HepG2 (cell line): ENCODE measurements around the gene EGFL8. TPM values are rescaled to one million over a fixed set of nuclear protein-coding genes. Genes with fewer than 3 reads are reported as not detected.
"Not testable (repeated sequence)": the region's sequence is repeated elsewhere in the genome, so short reads cannot be mapped to it uniquely, and the experiment has no call there.

Experiments used
- ATAC-seq: fragments of 200-7000 bp; cut with Tn5 transposase; 3 replicates; pipeline ENCODE4 v1.9.1; 2020; ENCODE audit warnings: mild to moderate bottlenecking, moderate library complexity
- BruUV-seq: library from RNA; stranded (reverse); fragments of 400-500 nt; replicated peaks from 2 replicates; lab custom pipeline; 2021; lab: Mats Ljungman, UMichigan
- CTCF ChIA-PET: fragments of 300-600 bp; formaldehyde crosslinking; extraction: SDS; loops from one replicate; lab custom pipeline; 2021; ENCODE audit warnings: low total read pairs, inconsistent platforms, low intra/inter-chr PET ratio; lab: Yijun Ruan, JAX
- POLR2A ChIA-PET: fragments of 350-600 bp; sonication (Branson Sonifier 250); formaldehyde crosslinking; loops from one replicate; lab custom pipeline; 2020; ENCODE audit warnings: antibody characterized with exemption, inconsistent platforms; lab: Yijun Ruan, JAX
- DNase-seq: peaks from one replicate; pipeline ENCODE4 v3.0.0-alpha.2; 2015; ENCODE audit warnings: low spot score
- FAIRE-seq: peaks from 3 replicates; lab custom pipeline; 2011; peaks lifted over from hg19 to GRCh38; lab: Jason Lieb, UNC
- H2AFZ ChIP-seq: one replicate; pipeline ENCODE4 v1.6.1; 2011; ENCODE audit warnings: low read length, inconsistent platforms
- H3K27ac ChIP-seq: fragments of 300-600 bp; 3 replicates; pipeline ENCODE4 v1.8.0; 2011; ENCODE audit warnings: mixed run types, mild to moderate bottlenecking, mixed read lengths, low read length, inconsistent platforms; ENCODE audit not compliant: insufficient read depth; ENCODE audit errors: extremely low read length
- H3K27me3 ChIP-seq, 2 experiments: fragments of 200-600 bp in 1 of 2; 2 replicates in 1 of 2; 3 replicates in 1 of 2; pipeline versions ENCODE4 v1.6.0 to v1.8.0; 2011; ENCODE audit warnings: low read length in 2 of 2, mild to moderate bottlenecking in 2 of 2, moderate library complexity in 2 of 2, inconsistent platforms in 1 of 2; ENCODE audit not compliant: insufficient read depth in 2 of 2, control insufficient read depth in 1 of 2
- H3K36me3 ChIP-seq, 2 experiments: fragments of 200-600 bp in 1 of 2; replicated peaks in 1 of 2; 2 replicates in 1 of 2; 3 replicates in 1 of 2; pipeline versions ENCODE4 v1.5.1 to v1.8.0; 2011; ENCODE audit warnings: low read length in 2 of 2, inconsistent platforms in 1 of 2; ENCODE audit not compliant: insufficient read depth in 2 of 2, control insufficient read depth in 1 of 2
- H3K4me1 ChIP-seq: 2 replicates; pipeline ENCODE4 v1.5.1; 2012; ENCODE audit warnings: low read length, inconsistent platforms; ENCODE audit not compliant: insufficient read depth
- H3K4me2 ChIP-seq: 2 replicates; pipeline ENCODE4 v1.6.0; 2011; ENCODE audit warnings: low read depth, low read length, inconsistent platforms
- H3K4me3 ChIP-seq, 3 experiments: fragments of 200-600 bp in 1 of 3; sonication (generic), shearing (Covaris generic) in 1 of 3; replicated peaks in 1 of 3; 2 replicates each; pipeline ENCODE4 v1.5.1; 2011 to 2016; ENCODE audit warnings: low read length in 3 of 3, inconsistent platforms in 2 of 3, low read depth in 2 of 3, mild to moderate bottlenecking in 2 of 3, control low read depth in 1 of 3, mixed read lengths in 1 of 3; ENCODE audit not compliant: insufficient read depth in 1 of 3
- H3K79me2 ChIP-seq: one replicate; pipeline ENCODE4 v1.6.1; 2011; ENCODE audit warnings: low read length, inconsistent platforms; ENCODE audit not compliant: insufficient read depth
- H3K9ac ChIP-seq: 2 replicates; pipeline ENCODE4 v1.6.0; 2011; ENCODE audit warnings: mild to moderate bottlenecking, low read depth, low read length, inconsistent platforms; ENCODE audit not compliant: insufficient read depth
- H3K9me3 ChIP-seq: 2 replicates; pipeline ENCODE4 v1.5.1; 2012; ENCODE audit warnings: mild to moderate bottlenecking, low read length
- H4K20me1 ChIP-seq: 2 replicates; pipeline ENCODE4 v1.6.0; 2011; ENCODE audit warnings: inconsistent platforms, mild to moderate bottlenecking, low read length, moderate library complexity; ENCODE audit not compliant: insufficient read depth
- CENPT ChIP-seq: sonication (generic); formaldehyde crosslinking; IDR thresholded peaks from 2 replicates; pipeline ENCODE4 v1.8.0; 2022; ENCODE audit warnings: low read depth, mild to moderate bottlenecking, moderate library complexity, missing genetic modification reagents
- CREB1 ChIP-seq, 2 experiments: fragments of 450-650 bp in 1 of 2; IDR thresholded peaks; 2 replicates each; pipeline ENCODE4 v1.6.1; 2016 to 2017; ENCODE audit warnings: control low read depth in 1 of 2, mild to moderate bottlenecking in 1 of 2, missing compliant biosample characterization in 1 of 2, missing genetic modification characterization in 1 of 2
- MBNL3 ChIP-seq: fragments of 250-450 bp; sonication (Bioruptor Pico); conservative IDR thresholded peaks from 2 replicates; pipeline ENCODE4 v1.8.0; 2022; ENCODE audit warnings: mild to moderate bottlenecking, inconsistent platforms
- NFE2L2 ChIP-seq: fragments of 150-350 bp; IDR thresholded peaks from 2 replicates; pipeline ENCODE4 v1.6.1; 2014; ENCODE audit warnings: low read length
- RBFOX2 ChIP-seq: fragments of 200-400 bp; formaldehyde crosslinking; IDR thresholded peaks from 2 replicates; pipeline ENCODE4 v1.6.1; 2017; ENCODE audit warnings: low read depth, mild to moderate bottlenecking, low read length
- REXO4 ChIP-seq: sonication (generic); formaldehyde crosslinking; IDR thresholded peaks from 2 replicates; pipeline ENCODE4 v1.8.0; 2022; ENCODE audit warnings: missing genetic modification reagents, mild to moderate bottlenecking, borderline replicate concordance
- SAFB2 ChIP-seq: sonication (generic); formaldehyde crosslinking; IDR thresholded peaks from 2 replicates; pipeline ENCODE4 v1.5.1; 2020; ENCODE audit warnings: missing genetic modification reagents, low read depth, mild to moderate bottlenecking, borderline replicate concordance
- ZBTB21 ChIP-seq: sonication (generic); formaldehyde crosslinking; IDR thresholded peaks from 2 replicates; pipeline ENCODE4 v1.4.0; 2020; ENCODE audit warnings: missing genetic modification reagents
- WGBS: methylation state at CpG from one replicate; pipeline ENCODE4 v1.1.6; 2017; ENCODE audit warnings: low lambda C conversion rate; 5-methylcytosine and 5-hydroxymethylcytosine counted together
- in situ Hi-C: cut with HindIII; loops from 2 replicates; pipeline ENCODE4 v1.10.0; 2017; ENCODE audit warnings: low pct_unique_long_range_greater_than_20kb; ENCODE audit not compliant: extremely low pct_ligation_motif_present
- intact Hi-C: fragments of 100-400 bp; cut with micrococcal nuclease; formaldehyde crosslinking; loops from one replicate; pipeline ENCODE4 v1.10.0; 2022; ENCODE audit not compliant: unreplicated experiment
- polyA plus RNA-seq, 8 experiments: library from polyadenylated mRNA; depleted of rRNA in 3 of 8; stranded (reverse) in 7 of 8; unstranded in 1 of 8; fragments of >200 nt; fragmentation: Illumina TruSeq in 4 of 8; extraction: Trizol in 4 of 8; gene quantifications; 2 replicates each; pipeline versions ENCODE4 v1.2.1 to v1.2.3, GENCODE V29; 2011 to 2016; ENCODE audit warnings: low read depth in 4 of 8, missing spikeins in 1 of 8, mixed read lengths in 1 of 8; ENCODE audit not compliant: insufficient read depth in 1 of 8
- total RNA-seq, 5 experiments: library from RNA; depleted of rRNA; stranded (reverse); fragments of >200 nt; fragmentation: Illumina TruSeq; extraction: Trizol; gene quantifications; 2 replicates each; pipeline ENCODE4 v1.2.3, GENCODE V29; 2016; ENCODE audit warnings: low read depth in 1 of 5
- TF ChIP-seq, protein P1 (sequence below): IDR thresholded peaks from 2 replicates; pipeline ENCODE4 v1.6.1; 2016; ENCODE audit warnings: mild to moderate bottlenecking
- TF ChIP-seq, protein P2 (sequence below), 2 experiments: IDR thresholded peaks; 2 replicates each; pipeline ENCODE4 v1.6.1; 2011 to 2012; ENCODE audit warnings: low read length in 2 of 2, borderline replicate concordance in 1 of 2, low read depth in 1 of 2, mild to moderate bottlenecking in 1 of 2, moderate library complexity in 1 of 2

Gene EGFL8
- total and polyA plus RNA-seq, 2 of the 13 experiments (the other 11 are each of a cell fraction or from before 2014, with no cell fraction given) = 10.0 to 11.5 TPM

DNA sequence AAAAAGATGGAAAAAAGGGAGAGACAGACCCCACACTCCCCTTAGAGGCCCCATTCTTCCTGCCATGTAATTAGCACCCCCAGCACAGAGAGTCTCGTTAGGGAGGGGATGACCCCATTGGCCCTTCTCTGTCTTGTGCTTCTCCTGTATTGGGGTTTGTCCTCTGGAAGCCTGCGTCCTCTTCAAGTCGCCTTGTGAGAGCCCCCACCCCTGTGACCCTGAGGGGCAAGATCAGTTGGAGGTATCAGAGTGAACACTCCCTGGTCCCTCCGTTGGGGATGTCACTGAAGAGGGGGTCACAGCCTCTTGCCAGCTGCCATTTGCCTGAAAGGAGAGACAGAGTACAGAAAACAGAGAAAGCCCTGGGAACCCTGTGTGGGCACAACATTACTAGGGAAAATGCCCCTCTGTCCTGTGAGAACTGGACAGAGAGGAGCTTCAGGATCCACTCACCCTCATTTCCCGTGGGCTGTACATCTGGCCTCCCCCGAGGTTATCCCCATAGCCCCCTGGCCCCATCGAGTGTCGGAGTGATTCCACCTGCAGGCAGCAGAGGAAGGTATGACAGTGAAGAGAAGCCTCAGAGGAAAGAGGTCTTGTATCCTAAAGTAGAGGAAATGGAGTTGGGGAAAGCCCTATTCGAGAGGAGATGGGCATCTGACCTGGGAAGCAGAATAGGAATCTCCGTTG is 21.9 kb downstream of the EGFL8 start:
- H3K36me3 ChIP-seq = peaks cover 16 to 34% of the 10 kb centered on the region in 2 experiments
- BruUV-seq, H3K27ac ChIP-seq, H3K9ac ChIP-seq, H4K20me1 ChIP-seq, H3K9me3 ChIP-seq, in situ Hi-C loops, H3K27me3 ChIP-seq, DNase-seq, ATAC-seq, FAIRE-seq, CTCF ChIA-PET, intact Hi-C loops, H3K4me2 ChIP-seq, H2AFZ ChIP-seq, H3K4me3 ChIP-seq: not testable (repeated sequence)
- H3K4me1 ChIP-seq = peaks cover 19% of the 10 kb centered on the region
- WGBS = 94% methylated on average over 10 of the region's 10 CpGs
- peaks cover 15% of the 10 kb centered on the region for H3K79me2 ChIP-seq
- POLR2A ChIA-PET = interaction anchor here (1.0 to 7.1 kb wide), 3 partner anchors 8 to 70 kb away, joined by 4 to 127 read pairs (median 10); partner anchors contain the start of genes AGPAT1 and RNF5

DNA sequence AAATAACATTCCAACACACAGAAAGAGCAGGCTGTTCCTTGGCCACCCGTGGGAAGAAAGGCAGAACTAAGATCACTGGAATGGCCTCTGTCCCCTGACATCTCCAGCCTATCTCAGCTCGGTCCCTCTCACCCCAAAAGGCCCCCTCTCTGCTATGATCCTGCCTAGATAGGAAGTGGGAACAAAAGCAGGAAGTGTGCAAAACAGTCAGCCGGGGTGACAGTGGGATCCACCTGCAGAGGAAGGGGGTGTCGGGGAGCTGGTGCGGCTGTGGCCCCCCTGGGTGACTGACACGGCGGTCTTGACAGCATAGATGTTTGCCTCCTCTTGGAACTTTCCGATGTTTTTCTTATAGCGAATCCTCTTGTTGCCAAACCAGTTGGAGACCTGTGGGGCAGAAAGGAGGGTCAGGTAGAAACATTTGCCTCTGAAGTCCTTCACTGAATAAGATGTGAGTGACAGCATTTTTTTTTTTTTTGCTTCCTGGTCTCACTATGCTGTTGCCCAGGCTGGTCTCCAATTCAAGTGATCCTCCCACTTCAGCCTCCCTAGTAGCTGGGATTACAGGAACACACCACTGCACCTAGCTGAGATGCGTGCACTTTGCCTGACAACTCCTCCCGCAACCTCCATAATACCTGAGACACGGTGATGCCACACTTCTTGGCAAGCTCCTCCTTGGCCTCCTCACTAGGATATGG is 22.8 kb downstream of the EGFL8 start:
- no peak for FAIRE-seq
- no peak for TF ChIP-seq REXO4 (CRISPR knock-in tag)
- no peak for TF ChIP-seq ZBTB21 (CRISPR knock-in tag)
- TF ChIP-seq CREB1 (IDR thresholded peaks at IDR 0.05) = no peak
- no peak for TF ChIP-seq CREB1 (CRISPR knock-in tag; IDR thresholded peaks at IDR 0.05)
- TF ChIP-seq MBNL3 (CRISPR knock-in tag) = no peak
- no peak for TF ChIP-seq NFE2L2
- TF ChIP-seq SAFB2 (CRISPR knock-in tag) = no peak
- TF ChIP-seq, protein P1, sequence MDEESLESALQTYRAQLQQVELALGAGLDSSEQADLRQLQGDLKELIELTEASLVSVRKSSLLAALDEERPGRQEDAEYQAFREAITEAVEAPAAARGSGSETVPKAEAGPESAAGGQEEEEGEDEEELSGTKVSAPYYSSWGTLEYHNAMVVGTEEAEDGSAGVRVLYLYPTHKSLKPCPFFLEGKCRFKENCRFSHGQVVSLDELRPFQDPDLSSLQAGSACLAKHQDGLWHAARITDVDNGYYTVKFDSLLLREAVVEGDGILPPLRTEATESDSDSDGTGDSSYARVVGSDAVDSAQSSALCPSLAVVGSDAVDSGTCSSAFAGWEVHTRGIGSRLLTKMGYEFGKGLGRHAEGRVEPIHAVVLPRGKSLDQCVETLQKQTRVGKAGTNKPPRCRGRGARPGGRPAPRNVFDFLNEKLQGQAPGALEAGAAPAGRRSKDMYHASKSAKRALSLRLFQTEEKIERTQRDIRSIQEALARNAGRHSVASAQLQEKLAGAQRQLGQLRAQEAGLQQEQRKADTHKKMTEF (CRISPR knock-in tag) = no peak
- TF ChIP-seq, protein P2, sequence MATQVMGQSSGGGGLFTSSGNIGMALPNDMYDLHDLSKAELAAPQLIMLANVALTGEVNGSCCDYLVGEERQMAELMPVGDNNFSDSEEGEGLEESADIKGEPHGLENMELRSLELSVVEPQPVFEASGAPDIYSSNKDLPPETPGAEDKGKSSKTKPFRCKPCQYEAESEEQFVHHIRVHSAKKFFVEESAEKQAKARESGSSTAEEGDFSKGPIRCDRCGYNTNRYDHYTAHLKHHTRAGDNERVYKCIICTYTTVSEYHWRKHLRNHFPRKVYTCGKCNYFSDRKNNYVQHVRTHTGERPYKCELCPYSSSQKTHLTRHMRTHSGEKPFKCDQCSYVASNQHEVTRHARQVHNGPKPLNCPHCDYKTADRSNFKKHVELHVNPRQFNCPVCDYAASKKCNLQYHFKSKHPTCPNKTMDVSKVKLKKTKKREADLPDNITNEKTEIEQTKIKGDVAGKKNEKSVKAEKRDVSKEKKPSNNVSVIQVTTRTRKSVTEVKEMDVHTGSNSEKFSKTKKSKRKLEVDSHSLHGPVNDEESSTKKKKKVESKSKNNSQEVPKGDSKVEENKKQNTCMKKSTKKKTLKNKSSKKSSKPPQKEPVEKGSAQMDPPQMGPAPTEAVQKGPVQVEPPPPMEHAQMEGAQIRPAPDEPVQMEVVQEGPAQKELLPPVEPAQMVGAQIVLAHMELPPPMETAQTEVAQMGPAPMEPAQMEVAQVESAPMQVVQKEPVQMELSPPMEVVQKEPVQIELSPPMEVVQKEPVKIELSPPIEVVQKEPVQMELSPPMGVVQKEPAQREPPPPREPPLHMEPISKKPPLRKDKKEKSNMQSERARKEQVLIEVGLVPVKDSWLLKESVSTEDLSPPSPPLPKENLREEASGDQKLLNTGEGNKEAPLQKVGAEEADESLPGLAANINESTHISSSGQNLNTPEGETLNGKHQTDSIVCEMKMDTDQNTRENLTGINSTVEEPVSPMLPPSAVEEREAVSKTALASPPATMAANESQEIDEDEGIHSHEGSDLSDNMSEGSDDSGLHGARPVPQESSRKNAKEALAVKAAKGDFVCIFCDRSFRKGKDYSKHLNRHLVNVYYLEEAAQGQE (IDR thresholded peaks at IDR 0.05; ENCODE audit: borderline replicate concordance in 1 of 2, low read depth in 1 of 2, low read length in 2 of 2) = no peak
- TF ChIP-seq CENPT (CRISPR knock-in tag) = no peak
- peak; percentile 54 for TF ChIP-seq RBFOX2

More for the DNA sequence above, 22.8 kb downstream of the EGFL8 start:
- Histone ChIP-seq H3K9me3 (no peaks in the 10 kb centered on the region), H3K27ac (no peak overlapping the region), H3K27me3 (no peaks in the 10 kb centered on the region; a peak in 1 of 5 replicates), H3K9ac (no peak overlapping the region), H3K4me3 (no peak overlapping the region), H3K4me1 (peaks cover 28% of the 10 kb centered on the region), H3K36me3 (peaks cover 12 to 29% of the 10 kb centered on the region in 2 experiments), H2AFZ (no peak overlapping the region), H3K4me2 (no peak overlapping the region), H4K20me1 (no peaks in the 10 kb centered on the region), H3K79me2 (peaks cover 15% of the 10 kb centered on the region)
- ChIA-PET POLR2A (interaction anchor here (2.0 to 7.1 kb wide), 3 partner anchors 8 to 59 kb away, joined by 4 to 127 read pairs (median 10); partner anchors contain the start of genes AGPAT1, ATF6B and RNF5), CTCF (no interaction called here)
- in situ Hi-C loops (no loop called here), intact Hi-C loops (no loop called here)
- DNase-seq = no peak
- no peak for ATAC-seq
- no TSS peak for BruUV-seq
- WGBS = 94% methylated on average over 12 of the region's 12 CpGs
